Prostate gland (tissue), 2 donors: ENCODE results near the gene HTR7. TPM values are rescaled to one million over a fixed set of nuclear protein-coding genes. Genes with fewer than 3 reads are reported as not detected.

Experiments used
- DNase-seq: peaks from one replicate; pipeline ENCODE4 v3.0.0-alpha.2; 2019; ENCODE audit warnings: low spot score
- H3K27ac ChIP-seq, 2 donors: fragments of 200-600 bp; sonication (generic); 2 replicates each; pipeline ENCODE4 v1.5.1; 2017 to 2019
- H3K27me3 ChIP-seq: fragments of 200-600 bp; sonication (generic); replicated peaks from 2 replicates; pipeline ENCODE4 v1.5.1; 2019; ENCODE audit not compliant: insufficient read depth
- H3K36me3 ChIP-seq, 2 donors: fragments of 200-600 bp; sonication (generic); 1 replicate in 1 of 2; 2 replicates in 1 of 2; pipeline versions ENCODE4 v1.5.1 to v1.8.1; 2017 to 2019
- H3K4me1 ChIP-seq: fragments of 200-600 bp; sonication (generic); replicated peaks from 2 replicates; pipeline ENCODE4 v1.5.1; 2019
- H3K4me3 ChIP-seq, 2 donors: fragments of 200-600 bp; sonication (generic); 2 replicates each; pipeline ENCODE4 v1.5.1; 2017 to 2019
- H3K9me3 ChIP-seq: fragments of 200-600 bp; sonication (generic); 2 replicates; pipeline ENCODE4 v1.5.1; 2017
- POLR2A ChIP-seq: fragments of 450-650 bp; IDR thresholded peaks from one replicate; pipeline ENCODE4 v1.6.1; 2016; ENCODE audit warnings: antibody characterized with exemption, mild to moderate bottlenecking
- POLR2AphosphoS5 ChIP-seq: sonication (generic); formaldehyde crosslinking; IDR thresholded peaks from one replicate; pipeline ENCODE4 v1.6.1; 2017; ENCODE audit warnings: antibody characterized with exemption
- WGBS: methylation state at CpG from one replicate; pipeline ENCODE4 v1.1.5; 2018; 5-methylcytosine and 5-hydroxymethylcytosine counted together
- intact Hi-C: fragments of 100-400 bp; cut with DNase I; formaldehyde crosslinking; loops from one replicate; pipeline ENCODE4 v1.14.2; 2022
- small RNA-seq, 2 donors: library from RNA; depleted of rRNA; stranded (forward); fragments of <200 nt; gene quantifications; one replicate each; pipeline ENCODE3, GENCODE V24; 2016
- total RNA-seq, 2 donors: library from RNA; depleted of rRNA; stranded (reverse); fragments of >200 nt; gene quantifications; one replicate each; pipeline ENCODE4 v1.1.0, GENCODE V29; 2016
- TF ChIP-seq, protein P1 (sequence below), 4 experiments: fragments of 200-600 bp in 2 of 4; fragments of 450-650 bp in 2 of 4; sonication (generic) in 2 of 4; IDR thresholded peaks; 1 replicate in 3 of 4; 2 replicates in 1 of 4; pipeline ENCODE4 v1.5.1; 2016 to 2019; ENCODE audit warnings: antibody characterized with exemption in 4 of 4, mild to moderate bottlenecking in 2 of 4, moderate library complexity in 2 of 4

HTR7 gene
- total RNA-seq, 2 donors from 2014 or later, result 0.77 to 3.5 TPM

DNA sequence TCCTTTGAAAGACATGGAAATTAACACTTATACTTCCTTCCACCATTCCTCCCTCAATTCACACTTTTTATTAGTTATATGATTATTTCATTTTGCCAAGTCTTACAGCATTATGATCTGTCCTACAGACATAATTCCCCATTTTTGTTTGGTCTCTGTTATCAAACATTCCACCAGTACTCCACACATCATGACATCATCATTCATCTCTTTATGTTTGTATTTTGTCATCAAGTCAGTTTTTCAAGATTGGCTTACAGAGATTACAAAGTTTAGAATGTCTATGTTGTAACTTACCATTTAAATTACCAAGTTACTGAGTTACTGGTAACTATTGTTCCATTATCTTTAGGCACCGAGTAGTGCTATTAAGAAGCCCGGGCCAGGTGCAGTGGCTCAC, 150.2 kb downstream of the HTR7 start:
- no peaks in the 10 kb centered on the region for H3K9me3 ChIP-seq
- TF ChIP-seq, protein P1, sequence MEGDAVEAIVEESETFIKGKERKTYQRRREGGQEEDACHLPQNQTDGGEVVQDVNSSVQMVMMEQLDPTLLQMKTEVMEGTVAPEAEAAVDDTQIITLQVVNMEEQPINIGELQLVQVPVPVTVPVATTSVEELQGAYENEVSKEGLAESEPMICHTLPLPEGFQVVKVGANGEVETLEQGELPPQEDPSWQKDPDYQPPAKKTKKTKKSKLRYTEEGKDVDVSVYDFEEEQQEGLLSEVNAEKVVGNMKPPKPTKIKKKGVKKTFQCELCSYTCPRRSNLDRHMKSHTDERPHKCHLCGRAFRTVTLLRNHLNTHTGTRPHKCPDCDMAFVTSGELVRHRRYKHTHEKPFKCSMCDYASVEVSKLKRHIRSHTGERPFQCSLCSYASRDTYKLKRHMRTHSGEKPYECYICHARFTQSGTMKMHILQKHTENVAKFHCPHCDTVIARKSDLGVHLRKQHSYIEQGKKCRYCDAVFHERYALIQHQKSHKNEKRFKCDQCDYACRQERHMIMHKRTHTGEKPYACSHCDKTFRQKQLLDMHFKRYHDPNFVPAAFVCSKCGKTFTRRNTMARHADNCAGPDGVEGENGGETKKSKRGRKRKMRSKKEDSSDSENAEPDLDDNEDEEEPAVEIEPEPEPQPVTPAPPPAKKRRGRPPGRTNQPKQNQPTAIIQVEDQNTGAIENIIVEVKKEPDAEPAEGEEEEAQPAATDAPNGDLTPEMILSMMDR (IDR thresholded peaks at IDR 0.05), result no peak
- WGBS, result 79% methylated on average over 2 of the region's 2 CpGs
- H3K27ac ChIP-seq, result no peak overlapping the region
- H3K36me3 ChIP-seq, result no peaks in the 10 kb centered on the region
- intact Hi-C loops, result no loop called here
- DNase-seq, result no peak
- H3K4me3 ChIP-seq, result no peak overlapping the region
- H3K27me3 ChIP-seq, result no peaks in the 10 kb centered on the region
- no peaks in the 10 kb centered on the region for H3K4me1 ChIP-seq

DNA sequence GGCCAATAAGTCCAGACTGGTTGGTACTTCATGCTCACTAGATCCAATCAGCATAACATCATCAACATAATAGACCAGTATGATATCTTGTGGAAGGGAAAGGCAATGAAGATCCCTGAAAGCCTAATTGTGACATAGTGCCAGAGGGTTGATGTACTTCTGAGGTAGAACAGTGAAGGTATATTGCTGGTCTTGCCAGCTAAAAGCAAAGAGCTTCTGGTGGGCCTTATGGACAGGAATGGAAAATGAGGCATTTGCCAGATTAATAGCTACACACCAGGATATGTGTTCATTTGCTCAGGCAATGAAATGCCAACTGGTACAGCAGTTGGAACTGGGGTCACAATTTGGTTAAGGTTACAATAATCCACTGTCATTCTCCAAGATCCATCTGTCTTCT, 156.4 kb downstream of the HTR7 start:
- Histone ChIP-seq H3K27me3 (no peaks in the 10 kb centered on the region), H3K27ac (no peak overlapping the region), H3K4me3 (no peak overlapping the region), H3K4me1 (no peaks in the 10 kb centered on the region), H3K36me3 (no peaks in the 10 kb centered on the region), H3K9me3 (no peaks in the 10 kb centered on the region)
- DNase-seq, result no peak
- no peak for TF ChIP-seq POLR2A
- no peak for TF ChIP-seq POLR2AphosphoS5
- TF ChIP-seq, protein P1 (IDR thresholded peaks at IDR 0.05), result no peak
- intact Hi-C loops, result no loop called here

DNA sequence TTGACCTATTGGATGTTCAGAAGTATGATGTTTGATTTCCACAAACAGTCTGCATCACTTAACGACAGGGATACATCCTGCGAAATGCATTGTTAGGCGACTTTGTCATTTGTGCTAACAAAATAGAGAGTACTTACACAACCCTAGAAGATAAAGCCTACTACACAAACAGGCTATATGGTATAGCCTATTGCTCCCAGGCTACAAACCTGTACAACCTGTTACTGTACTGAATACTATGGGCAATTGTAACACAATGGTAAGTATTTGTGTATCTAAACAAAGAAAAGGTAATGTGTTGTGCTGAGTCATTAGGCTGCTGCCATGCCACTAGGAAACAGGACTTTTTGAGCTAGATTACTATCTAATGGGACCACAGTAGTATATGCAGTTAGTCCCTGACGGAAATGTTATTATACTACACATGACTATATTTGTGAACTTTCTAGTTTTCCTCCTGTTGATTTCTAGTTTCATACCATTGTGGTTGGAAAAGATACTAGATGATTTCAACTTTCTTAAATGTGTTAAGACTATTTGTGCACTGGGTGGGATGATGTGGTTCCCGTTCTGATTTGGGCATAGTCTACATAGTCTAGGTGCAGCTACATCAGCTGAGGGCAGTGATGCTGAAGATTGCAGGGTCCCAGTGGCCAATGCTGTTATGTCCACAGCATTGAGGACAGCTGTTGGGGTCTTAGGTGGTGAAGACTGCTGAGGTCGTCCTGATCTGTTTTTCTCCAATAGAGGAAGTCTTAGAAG, 161.7 kb downstream of the HTR7 start:
- Histone ChIP-seq H3K4me1 (no peaks in the 10 kb centered on the region), H3K4me3 (no peak overlapping the region), H3K36me3 (no peaks in the 10 kb centered on the region), H3K9me3 (no peaks in the 10 kb centered on the region), H3K27ac (no peak overlapping the region), H3K27me3 (no peaks in the 10 kb centered on the region)
- 88% methylated on average over 6 of the region's 6 CpGs for WGBS
- intact Hi-C loops, result no loop called here
- DNase-seq, result no peak
- TF ChIP-seq POLR2A, result no peak
- TF ChIP-seq, protein P1 (IDR thresholded peaks at IDR 0.05), result no peak
- TF ChIP-seq POLR2AphosphoS5, result no peak

Small RNA genes lying within 50 kb of the gene (small RNA-seq; reads per million reads assigned to genes)
- 0 reads per million in 2 donors for gene RF00019

Other genes starting within 250 kb of the HTR7 start
- 10 to 100 TPM; 37.1 to 43.6 TPM for gene RPP30, start 13.9 kb upstream of the HTR7 start, total RNA-seq
- gene ANKRD1, start 63.0 kb upstream of the HTR7 start, total RNA-seq, result 10 to 100 TPM in 1 of 2 donors, not detected in 1; 20.0 TPM